Endodermal cell (in vitro differentiated cells): ENCODE measurements around the gene C1QL1. TPM values are rescaled to one million over a fixed set of nuclear protein-coding genes. Genes with fewer than 3 reads are reported as not detected.

Source experiments
- DNase-seq: peaks from one replicate; pipeline ENCODE4 v3.0.0-alpha.2; 2017
- H3K27ac ChIP-seq: 2 replicates; pipeline ENCODE4 v1.5.1; 2013; ENCODE audit warnings: mild to moderate bottlenecking, low read depth, low read length, moderate library complexity
- H3K27me3 ChIP-seq: 2 replicates; pipeline ENCODE4 v1.6.1; 2013; ENCODE audit warnings: mild to moderate bottlenecking, low read length, moderate library complexity; ENCODE audit not compliant: insufficient read depth, control insufficient read depth, poor library complexity, severe bottlenecking
- H3K36me3 ChIP-seq: 2 replicates; pipeline ENCODE4 v1.7.0; 2013; ENCODE audit warnings: mild to moderate bottlenecking, low read length, moderate library complexity; ENCODE audit not compliant: control insufficient read depth, insufficient read depth
- H3K4me1 ChIP-seq: one replicate; pipeline ENCODE4 v1.7.0; 2013; ENCODE audit warnings: low read length; ENCODE audit not compliant: control insufficient read depth, insufficient read depth
- H3K4me3 ChIP-seq: 2 replicates; pipeline ENCODE4 v1.5.1; 2013; ENCODE audit warnings: mild to moderate bottlenecking, low read length, moderate library complexity
- H3K9ac ChIP-seq: 2 replicates; pipeline ENCODE4 v1.6.1; 2013; ENCODE audit warnings: mild to moderate bottlenecking, low read length, moderate library complexity; ENCODE audit not compliant: poor library complexity, severe bottlenecking; ENCODE audit errors: extremely low read depth
- H3K9me3 ChIP-seq: 2 replicates; pipeline ENCODE4 v1.6.1; 2013; ENCODE audit warnings: mild to moderate bottlenecking, low read length, moderate library complexity; ENCODE audit not compliant: control insufficient read depth
- H3K27ac Mint-ChIP-seq: 2 replicates; pipeline ENCODE4 v1.8.0; 2020; ENCODE audit warnings: mixed read lengths
- H3K27me3 Mint-ChIP-seq: 2 replicates; pipeline ENCODE4 v1.8.0; 2021; ENCODE audit warnings: mild to moderate bottlenecking, mixed read lengths; ENCODE audit not compliant: insufficient read depth
- H3K36me3 Mint-ChIP-seq: 2 replicates; pipeline ENCODE4 v1.8.0; 2020; ENCODE audit warnings: low read depth, mixed read lengths
- H3K4me1 Mint-ChIP-seq: 2 replicates; pipeline ENCODE4 v1.8.0; 2020; ENCODE audit warnings: mixed read lengths
- H3K4me3 Mint-ChIP-seq: 2 replicates; pipeline ENCODE4 v1.8.0; 2020; ENCODE audit warnings: mild to moderate bottlenecking, moderate library complexity, mixed read lengths
- H3K9me3 Mint-ChIP-seq: 2 replicates; pipeline ENCODE4 v1.8.0; 2020; ENCODE audit warnings: mild to moderate bottlenecking, mixed read lengths
- WGBS, 2 experiments: methylation state at CpG; one replicate each; pipeline versions ENCODE4 v1.1.5 to v1.1.7; 2013; ENCODE audit warnings: missing lambda C conversion rate in 2 of 2, mixed read lengths in 1 of 2; ENCODE audit not compliant: insufficient coverage in 1 of 2, insufficient read length in 1 of 2; 5-methylcytosine and 5-hydroxymethylcytosine counted together
- total RNA-seq, 2 donors: library from RNA; stranded (reverse); fragmentation: NEBNext Ultra II Directional in 1 of 2; extraction: Animal tissue kit (Norgen Biotek cat#: 25700) in 1 of 2; gene quantifications; 2 replicates in 1 of 2; 3 replicates in 1 of 2; pipeline ENCODE4 v1.2.1, GENCODE V29; 2021
- TF ChIP-seq, protein P1 (sequence below): fragments of 200-600 bp; sonication (generic); conservative IDR thresholded peaks from 2 replicates; pipeline ENCODE4 v1.5.0; 2021; ENCODE audit warnings: antibody characterized with exemption, mild to moderate bottlenecking

C1QL1 gene
- total RNA-seq, 2 donors from 2014 or later = 1.4 to 2.7 TPM

DNA sequence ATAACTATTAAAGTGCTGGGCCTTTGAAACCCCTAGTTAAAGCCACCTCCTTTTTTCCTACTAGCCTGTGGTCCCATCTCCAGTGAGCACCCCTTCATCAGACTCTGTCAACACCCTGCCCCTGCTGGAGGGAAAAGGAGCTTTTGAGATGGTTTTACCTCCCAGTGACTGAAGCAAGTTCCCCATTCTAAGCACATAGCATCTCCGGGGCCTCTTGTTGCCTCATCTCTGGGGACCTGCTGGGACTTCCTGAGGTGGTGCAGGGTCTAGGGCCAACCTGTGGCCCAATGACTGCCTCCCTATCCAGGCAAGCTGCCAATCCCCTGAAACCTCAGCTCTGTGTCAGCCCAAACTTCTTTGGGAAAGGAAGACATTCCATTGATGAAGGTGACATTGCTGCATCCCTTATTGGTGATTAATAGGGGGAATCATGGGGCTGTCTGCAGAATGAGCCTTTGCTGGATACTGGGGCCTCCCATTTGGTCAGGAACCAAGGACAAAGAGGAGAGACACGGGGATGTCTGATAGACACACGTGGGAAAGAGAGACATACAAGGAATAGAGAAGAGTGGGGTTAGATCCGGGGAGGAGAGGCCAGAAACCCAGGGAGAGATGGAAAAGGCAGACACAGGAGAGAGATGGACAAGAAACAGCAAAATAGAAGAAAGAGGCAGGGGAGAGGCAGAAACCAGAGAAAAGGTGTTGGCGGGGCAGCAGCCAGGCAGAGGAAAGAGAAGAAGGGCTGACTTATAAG is 2.4 kb downstream of the C1QL1 start:
- TF ChIP-seq, protein P1, sequence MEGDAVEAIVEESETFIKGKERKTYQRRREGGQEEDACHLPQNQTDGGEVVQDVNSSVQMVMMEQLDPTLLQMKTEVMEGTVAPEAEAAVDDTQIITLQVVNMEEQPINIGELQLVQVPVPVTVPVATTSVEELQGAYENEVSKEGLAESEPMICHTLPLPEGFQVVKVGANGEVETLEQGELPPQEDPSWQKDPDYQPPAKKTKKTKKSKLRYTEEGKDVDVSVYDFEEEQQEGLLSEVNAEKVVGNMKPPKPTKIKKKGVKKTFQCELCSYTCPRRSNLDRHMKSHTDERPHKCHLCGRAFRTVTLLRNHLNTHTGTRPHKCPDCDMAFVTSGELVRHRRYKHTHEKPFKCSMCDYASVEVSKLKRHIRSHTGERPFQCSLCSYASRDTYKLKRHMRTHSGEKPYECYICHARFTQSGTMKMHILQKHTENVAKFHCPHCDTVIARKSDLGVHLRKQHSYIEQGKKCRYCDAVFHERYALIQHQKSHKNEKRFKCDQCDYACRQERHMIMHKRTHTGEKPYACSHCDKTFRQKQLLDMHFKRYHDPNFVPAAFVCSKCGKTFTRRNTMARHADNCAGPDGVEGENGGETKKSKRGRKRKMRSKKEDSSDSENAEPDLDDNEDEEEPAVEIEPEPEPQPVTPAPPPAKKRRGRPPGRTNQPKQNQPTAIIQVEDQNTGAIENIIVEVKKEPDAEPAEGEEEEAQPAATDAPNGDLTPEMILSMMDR = peak; percentile 22
- no peak overlapping the region for H3K4me3 ChIP-seq
- WGBS, 2 experiments = 69 to 87% methylated on average over 5 of the region's 5 CpGs

DNA sequence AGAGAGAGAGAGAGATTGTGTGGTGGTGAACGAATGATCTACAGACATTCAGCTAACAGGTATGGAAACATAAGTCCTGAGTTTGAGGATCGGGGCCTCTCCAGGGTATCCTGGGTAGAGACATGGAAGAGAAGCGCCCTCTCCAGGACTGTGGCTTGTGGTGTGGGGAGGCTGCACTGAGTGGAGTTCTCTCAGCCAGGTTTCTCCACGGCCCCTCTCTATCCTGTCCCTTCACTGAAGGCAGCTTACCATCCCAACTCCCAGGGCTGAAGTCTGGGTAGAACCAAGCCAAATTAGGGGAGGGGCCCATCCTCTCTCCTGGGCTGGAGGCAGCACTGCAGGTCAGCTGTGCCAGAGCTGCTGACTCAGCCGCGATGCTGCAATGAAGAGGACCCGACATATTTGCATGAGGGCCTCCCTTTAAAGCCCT is 6.2 kb downstream of the C1QL1 start:
- TF ChIP-seq, protein P1 = peak; percentile 63
- Histone ChIP-seq H3K9me3 (peaks cover 7% of the 10 kb centered on the region), H3K4me1 (no peaks in the 10 kb centered on the region), H3K36me3 (no peaks in the 10 kb centered on the region), H3K4me3 (no peak overlapping the region), H3K9ac (no peak overlapping the region), H3K27me3 (peaks cover 34% of the 10 kb centered on the region), H3K27ac (no peak overlapping the region)
- Mint-ChIP-seq H3K9me3 (peaks cover 3% of the 10 kb centered on the region), H3K4me1 (no peaks in the 10 kb centered on the region), H3K36me3 (no peaks in the 10 kb centered on the region), H3K4me3 (no peak overlapping the region), H3K27me3 (peaks cover 58% of the 10 kb centered on the region), H3K27ac (no peak overlapping the region)
- WGBS, 2 experiments = 72% methylated on average over 7 of the region's 7 CpGs; no CpG with 5 or more reads in 1 of the 2 experiments
- peak; percentile 88 for DNase-seq

More for the DNA sequence above, 2.4 kb downstream of the C1QL1 start:
- Histone ChIP-seq H3K9ac (no peak overlapping the region), H3K4me1 (no peaks in the 10 kb centered on the region), H3K9me3 (peaks cover 7% of the 10 kb centered on the region), H3K27ac (no peak overlapping the region), H3K27me3 (peaks cover 67% of the 10 kb centered on the region), H3K36me3 (no peaks in the 10 kb centered on the region)
- DNase-seq = no peak
- H3K27me3 Mint-ChIP-seq = peaks cover 70% of the 10 kb centered on the region
- H3K27ac Mint-ChIP-seq = no peak overlapping the region
- peaks cover 9% of the 10 kb centered on the region for H3K4me1 Mint-ChIP-seq
- peaks cover 3% of the 10 kb centered on the region for H3K9me3 Mint-ChIP-seq
- no peak overlapping the region for H3K4me3 Mint-ChIP-seq
- H3K36me3 Mint-ChIP-seq = no peaks in the 10 kb centered on the region

DNA sequence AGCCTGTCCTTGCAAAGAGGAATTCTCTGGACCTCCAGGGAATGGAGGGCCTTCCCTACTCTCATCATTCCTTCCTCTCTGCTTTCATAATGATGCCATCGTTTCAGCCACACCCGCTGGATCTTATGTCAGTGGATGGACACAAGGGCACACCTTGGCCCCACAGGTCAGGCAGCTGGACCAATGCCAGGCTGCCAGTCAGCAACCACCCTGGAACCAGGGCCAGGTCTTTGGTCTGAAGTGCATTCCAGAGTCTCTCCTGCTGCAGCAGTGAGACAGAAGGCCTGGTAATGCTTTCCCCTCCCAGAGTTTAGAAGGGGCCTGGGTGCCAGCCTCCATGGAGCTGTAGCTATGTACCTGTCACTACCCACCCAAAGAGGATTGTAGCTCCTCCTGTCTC is 7.4 kb downstream of the C1QL1 start:
- peaks cover 4% of the 10 kb centered on the region for H3K9me3 ChIP-seq
- H3K4me3 ChIP-seq = no peak overlapping the region
- no peak overlapping the region for H3K27ac Mint-ChIP-seq
- TF ChIP-seq, protein P1 = no peak
- no peaks in the 10 kb centered on the region for H3K36me3 Mint-ChIP-seq
- H3K4me1 ChIP-seq = no peaks in the 10 kb centered on the region
- no peak overlapping the region for H3K9ac ChIP-seq
- no peaks in the 10 kb centered on the region for H3K9me3 Mint-ChIP-seq
- no peak overlapping the region for H3K27ac ChIP-seq
- DNase-seq = no peak
- peaks cover 47% of the 10 kb centered on the region for H3K27me3 Mint-ChIP-seq
- H3K27me3 ChIP-seq = peaks cover 22% of the 10 kb centered on the region
- WGBS, 2 experiments = 87 to 100% methylated on average over 2 of the region's 2 CpGs
- H3K4me3 Mint-ChIP-seq = no peak overlapping the region
- H3K4me1 Mint-ChIP-seq = no peaks in the 10 kb centered on the region
- H3K36me3 ChIP-seq = no peaks in the 10 kb centered on the region
